ENCODE results near the gene HOTAIR. TPM values are rescaled to one million over a fixed set of nuclear protein-coding genes. Genes with fewer than 3 reads are reported as not detected.

Gene HOTAIR
- total RNA-seq, 4 donors from 2014 or later: 4.9 to 14.9 (median 9.7) TPM

DNA sequence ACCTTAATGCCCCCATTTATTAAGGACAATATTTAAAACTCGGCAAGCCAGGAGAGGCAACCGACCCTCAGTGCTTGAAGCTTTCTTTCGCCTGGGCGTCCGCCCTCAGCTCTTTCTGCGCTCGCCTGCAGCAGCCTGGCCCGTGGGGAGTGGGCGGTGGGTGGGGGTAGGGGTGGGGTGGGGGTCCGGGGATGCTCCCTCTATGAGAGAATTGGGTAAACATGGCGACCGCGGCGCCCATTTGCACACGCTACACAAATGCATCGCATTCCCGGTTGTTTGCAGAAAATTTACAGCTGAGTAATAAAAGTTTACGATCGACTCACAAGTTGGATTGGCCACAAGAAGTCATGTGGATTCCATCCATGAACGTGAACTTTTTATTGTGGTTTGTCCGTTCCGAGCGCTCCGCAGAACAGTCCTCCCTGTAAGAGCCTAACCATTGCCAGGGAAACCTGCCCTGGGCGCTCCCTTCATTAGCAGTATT is 41.8 kb upstream of the HOTAIR start:
- peak overlapping the region; percentile 42 for H3K4me3 ChIP-seq (ENCODE audit: low read depth, poor library complexity, severe bottlenecking)
- intact Hi-C loops (cut with DNase I; ENCODE audit: low total_unique reads): no loop called here

DNA sequence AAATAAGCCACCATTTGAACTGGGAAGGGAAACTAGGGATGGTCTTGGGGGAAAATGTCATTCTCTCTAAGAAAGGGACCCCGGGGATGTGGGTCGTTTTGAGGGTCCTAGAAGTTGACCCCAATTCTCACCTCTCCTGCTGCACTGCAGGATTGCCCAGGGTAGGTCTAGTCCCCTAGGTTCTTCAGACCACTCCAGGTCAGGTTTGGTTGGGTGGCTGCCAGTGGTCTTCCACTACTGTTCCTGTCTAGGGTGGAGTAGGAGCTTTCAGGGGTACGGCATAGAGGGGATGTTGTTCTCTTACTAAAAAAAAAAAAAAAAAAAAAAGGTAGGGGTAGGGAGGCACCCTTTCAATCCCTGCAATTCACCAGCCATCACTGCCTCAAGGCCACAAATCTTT is 41.3 kb upstream of the HOTAIR start:
- DNase-seq (ENCODE audit: low spot score in 2 of 2): no peak
- 20 to 26% methylated on average over 3 of the region's 3 CpGs for WGBS, 2 donors
- TF ChIP-seq POLR2A (IDR thresholded peaks at IDR 0.05): no peak
- TF ChIP-seq, protein P1, sequence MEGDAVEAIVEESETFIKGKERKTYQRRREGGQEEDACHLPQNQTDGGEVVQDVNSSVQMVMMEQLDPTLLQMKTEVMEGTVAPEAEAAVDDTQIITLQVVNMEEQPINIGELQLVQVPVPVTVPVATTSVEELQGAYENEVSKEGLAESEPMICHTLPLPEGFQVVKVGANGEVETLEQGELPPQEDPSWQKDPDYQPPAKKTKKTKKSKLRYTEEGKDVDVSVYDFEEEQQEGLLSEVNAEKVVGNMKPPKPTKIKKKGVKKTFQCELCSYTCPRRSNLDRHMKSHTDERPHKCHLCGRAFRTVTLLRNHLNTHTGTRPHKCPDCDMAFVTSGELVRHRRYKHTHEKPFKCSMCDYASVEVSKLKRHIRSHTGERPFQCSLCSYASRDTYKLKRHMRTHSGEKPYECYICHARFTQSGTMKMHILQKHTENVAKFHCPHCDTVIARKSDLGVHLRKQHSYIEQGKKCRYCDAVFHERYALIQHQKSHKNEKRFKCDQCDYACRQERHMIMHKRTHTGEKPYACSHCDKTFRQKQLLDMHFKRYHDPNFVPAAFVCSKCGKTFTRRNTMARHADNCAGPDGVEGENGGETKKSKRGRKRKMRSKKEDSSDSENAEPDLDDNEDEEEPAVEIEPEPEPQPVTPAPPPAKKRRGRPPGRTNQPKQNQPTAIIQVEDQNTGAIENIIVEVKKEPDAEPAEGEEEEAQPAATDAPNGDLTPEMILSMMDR (IDR thresholded peaks at IDR 0.05): no peak
- H3K4me3 ChIP-seq (ENCODE audit: low read depth, poor library complexity, severe bottlenecking): no peak overlapping the region
- intact Hi-C loops (cut with DNase I; ENCODE audit: low total_unique reads): no loop called here

More for the DNA sequence above, 41.8 kb upstream of the HOTAIR start:
- TF ChIP-seq POLR2A (IDR thresholded peaks at IDR 0.05): no peak
- TF ChIP-seq, protein P1 (IDR thresholded peaks at IDR 0.05): no peak
- DNase-seq (ENCODE audit: low spot score in 2 of 2): peak in 1 of 2 donors; percentile 73
- WGBS, 2 donors: 1 to 3% methylated on average over 25 of the region's 25 CpGs

DNA sequence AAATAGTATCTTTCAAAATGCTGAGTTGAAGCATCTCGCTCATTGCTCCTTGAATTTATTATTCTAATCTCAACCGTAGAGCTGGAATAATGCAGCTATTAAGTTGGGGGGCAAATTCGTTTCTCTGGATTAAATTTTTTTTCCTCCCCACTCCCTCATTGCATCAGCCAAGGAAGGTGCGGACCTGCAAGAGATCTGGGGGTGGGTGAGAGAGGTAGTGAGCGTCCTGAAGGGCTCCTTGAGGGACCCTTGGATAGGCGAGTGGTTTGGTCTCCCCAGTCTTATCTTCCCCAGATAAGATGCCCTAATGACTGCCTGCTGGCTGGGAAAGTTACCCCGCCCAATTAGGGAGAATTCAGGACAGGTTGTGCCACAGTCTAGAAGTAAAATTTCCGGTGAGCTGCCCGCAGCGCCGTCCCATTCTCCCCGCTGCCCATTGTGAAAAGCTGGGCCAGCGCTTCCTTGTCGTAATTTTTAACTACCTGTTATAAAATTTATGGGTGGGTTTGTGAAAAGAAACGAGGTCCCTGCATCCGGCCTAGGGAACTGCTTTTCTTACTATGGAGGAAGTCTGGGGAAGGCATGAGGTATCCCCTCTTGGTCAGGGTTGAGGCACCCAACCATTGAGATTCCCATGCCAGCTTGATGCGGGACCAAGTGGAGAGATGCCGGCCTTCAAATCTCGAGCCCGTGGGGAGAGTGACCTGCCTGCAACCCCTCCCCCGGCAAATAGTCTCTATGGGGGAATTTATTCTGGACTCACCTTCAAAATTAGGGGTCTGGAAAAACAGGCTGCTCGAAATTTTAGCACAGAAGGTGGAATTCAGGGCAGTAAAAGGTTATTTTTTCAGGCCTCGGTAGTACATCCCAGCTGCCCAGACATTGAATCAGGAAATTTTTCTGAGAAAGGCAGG is 40.5 kb upstream of the HOTAIR start:
- DNase-seq (ENCODE audit: low spot score in 2 of 2): no peak
- TF ChIP-seq POLR2A (IDR thresholded peaks at IDR 0.05): no peak
- TF ChIP-seq, protein P1 (IDR thresholded peaks at IDR 0.05): no peak
- 65 to 69% methylated on average over 23 of the region's 23 CpGs for WGBS, 2 donors
- intact Hi-C loops (cut with DNase I; ENCODE audit: low total_unique reads): no loop called here
- no peak overlapping the region for H3K4me3 ChIP-seq (ENCODE audit: low read depth, poor library complexity, severe bottlenecking)

DNA sequence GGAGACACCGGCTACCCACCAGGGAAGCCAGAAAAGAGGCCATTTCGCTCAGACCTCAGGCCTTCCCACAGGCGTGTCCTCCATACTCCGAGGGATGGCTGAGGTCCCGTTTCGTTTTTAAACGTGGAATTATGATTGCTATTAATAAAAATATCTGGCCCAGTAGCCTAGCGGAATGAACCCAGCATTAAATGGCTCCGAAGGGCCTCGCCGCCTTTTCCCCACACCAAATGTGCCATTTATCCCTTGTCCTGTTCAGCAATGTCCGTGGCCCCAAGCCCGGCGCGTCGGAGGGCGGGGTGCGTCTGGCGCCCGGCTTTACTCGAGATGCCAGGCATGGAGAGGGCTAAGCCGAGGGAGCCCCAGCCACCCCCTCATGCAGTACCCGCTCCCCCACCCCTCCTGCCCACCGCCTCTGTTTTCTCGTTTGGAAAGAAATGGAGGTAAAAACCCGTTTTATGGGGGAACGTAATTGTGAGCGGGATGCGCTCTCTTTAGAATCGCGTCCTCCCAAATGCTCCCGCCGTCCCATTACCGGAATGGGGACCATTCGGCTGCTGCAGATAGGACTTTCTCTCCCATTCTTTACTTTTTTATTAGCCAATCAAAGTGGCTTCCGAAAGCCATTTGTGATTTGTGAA is 39.7 kb upstream of the HOTAIR start:
- TF ChIP-seq, protein P1 (IDR thresholded peaks at IDR 0.05): no peak
- TF ChIP-seq POLR2A (IDR thresholded peaks at IDR 0.05): no peak
- 46 to 65% methylated on average over 33 to 36 of the region's 36 CpGs for WGBS, 2 donors

DNA sequence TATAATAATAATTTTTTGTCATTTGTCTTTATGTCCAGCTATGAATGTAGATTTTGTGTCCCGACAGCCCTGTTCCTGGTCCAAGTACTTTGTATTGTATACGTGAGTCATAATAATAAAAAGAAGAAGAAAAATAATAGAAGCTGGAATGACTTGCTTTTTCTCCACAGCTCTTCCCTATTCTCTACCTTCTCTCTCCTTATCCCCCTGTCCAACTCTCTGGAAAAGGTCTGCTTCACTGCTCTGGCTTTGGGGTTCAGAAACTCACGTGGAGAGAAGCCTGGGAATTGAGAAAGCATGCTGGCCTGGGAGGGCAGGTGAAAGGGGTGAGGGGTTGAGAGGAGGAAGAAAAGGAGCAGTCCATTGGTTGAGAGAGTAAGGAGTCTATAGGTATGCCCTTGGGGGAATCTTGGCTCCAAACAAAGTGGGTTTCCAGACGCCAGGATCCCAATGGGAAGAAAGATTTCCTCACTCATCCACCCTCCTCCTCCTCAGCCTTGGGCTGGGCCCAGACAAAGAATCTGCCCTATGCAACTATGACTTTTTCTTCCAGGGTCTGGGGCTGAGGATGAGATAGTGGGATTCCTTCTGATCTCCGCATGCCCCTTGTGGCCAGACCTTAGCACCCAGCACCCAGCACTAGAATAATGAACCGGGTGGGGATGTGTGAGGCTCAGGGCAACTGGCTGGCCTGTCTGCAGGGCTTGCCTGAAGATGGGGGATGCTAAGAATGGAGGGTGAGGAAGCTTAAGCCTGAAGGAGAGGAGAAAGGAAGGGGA is 38.1 kb upstream of the HOTAIR start:
- DNase-seq (ENCODE audit: low spot score in 2 of 2): no peak
- 51% methylated on average over 6 of the region's 6 CpGs for WGBS, 2 donors
- no peak overlapping the region for H3K4me3 ChIP-seq (ENCODE audit: low read depth, poor library complexity, severe bottlenecking)
- no peak for TF ChIP-seq POLR2A (IDR thresholded peaks at IDR 0.05)
- TF ChIP-seq, protein P1 (IDR thresholded peaks at IDR 0.05): no peak
- intact Hi-C loops (cut with DNase I; ENCODE audit: low total_unique reads): no loop called here

More for the DNA sequence above, 39.7 kb upstream of the HOTAIR start:
- DNase-seq (ENCODE audit: low spot score in 2 of 2): no peak
- no peak overlapping the region for H3K4me3 ChIP-seq (ENCODE audit: low read depth, poor library complexity, severe bottlenecking)
- intact Hi-C loops (cut with DNase I; ENCODE audit: low total_unique reads): no loop called here
